OCI-LY7 (cell line): ENCODE data around the gene MAP3K15. TPM values are rescaled to one million over a fixed set of nuclear protein-coding genes. Genes with fewer than 3 reads are reported as not detected.

Source experiments
- BruUV-seq: library from RNA; stranded (reverse); fragments of 400-500 nt; replicated peaks from 2 replicates; lab custom pipeline; 2021; lab: Mats Ljungman, UMichigan
- CTCF ChIA-PET: fragments of 300-600 bp; sonication (Branson Sonifier 250); formaldehyde crosslinking; loops from one replicate; lab custom pipeline; 2022; ENCODE audit warnings: antibody characterized with exemption; ENCODE audit not compliant: unreplicated experiment; lab: Charles Lee
- POLR2A ChIA-PET: fragments of 300-600 bp; sonication (Branson Sonifier 250); formaldehyde crosslinking; loops from one replicate; lab custom pipeline; 2022; ENCODE audit warnings: antibody characterized with exemption; lab: Charles Lee
- DNase-seq: peaks from one replicate; pipeline ENCODE4 v3.0.0-alpha.2; 2015; ENCODE audit warnings: low spot score
- H2AFZ ChIP-seq: fragments of 200-600 bp; sonication (generic), shearing (Covaris generic); 2 replicates; pipeline ENCODE4 v1.6.1; 2014; ENCODE audit warnings: mild to moderate bottlenecking, antibody characterized with exemption, low read length, moderate library complexity
- H3K27ac ChIP-seq: fragments of 200-600 bp; sonication (generic); 2 replicates; pipeline ENCODE4 v1.5.1; 2014; ENCODE audit warnings: mixed run types, low read depth, mild to moderate bottlenecking, moderate library complexity, low read length, inconsistent platforms; ENCODE audit not compliant: poor library complexity, severe bottlenecking
- H3K36me3 ChIP-seq: fragments of 200-600 bp; sonication (generic); 2 replicates; pipeline ENCODE4 v1.6.1; 2014; ENCODE audit warnings: mild to moderate bottlenecking, antibody characterized with exemption, low read length, moderate library complexity, mixed read lengths; ENCODE audit not compliant: insufficient read depth
- H3K4me1 ChIP-seq: fragments of 200-600 bp; sonication (generic); 2 replicates; pipeline ENCODE4 v1.5.1; 2014; ENCODE audit warnings: mild to moderate bottlenecking, low read length; ENCODE audit not compliant: insufficient read depth, poor library complexity, severe bottlenecking
- H3K4me2 ChIP-seq: fragments of 200-600 bp; sonication (generic); 2 replicates; pipeline ENCODE4 v1.6.1; 2014; ENCODE audit warnings: mild to moderate bottlenecking, low read length
- H3K4me3 ChIP-seq: fragments of 200-600 bp; sonication (generic); 2 replicates; pipeline ENCODE4 v1.5.1; 2014; ENCODE audit warnings: mild to moderate bottlenecking, low read depth, low read length; ENCODE audit not compliant: poor library complexity, severe bottlenecking
- H3K79me2 ChIP-seq: fragments of 200-600 bp; sonication (generic); 2 replicates; pipeline ENCODE4 v1.6.1; 2016; ENCODE audit warnings: low read depth, mild to moderate bottlenecking, low read length, moderate library complexity, mixed read lengths; ENCODE audit not compliant: insufficient read depth
- H3K9me2 ChIP-seq: fragments of 200-600 bp; sonication (generic); 2 replicates; pipeline ENCODE4 v1.6.1; 2016; ENCODE audit warnings: mild to moderate bottlenecking, low read length, mixed read lengths; ENCODE audit not compliant: insufficient read depth
- H3K9me3 ChIP-seq: fragments of 200-600 bp; sonication (generic); 2 replicates; pipeline ENCODE4 v1.6.1; 2014; ENCODE audit warnings: mild to moderate bottlenecking, mixed run types, low read length, mixed read lengths
- H4K20me1 ChIP-seq: fragments of 200-600 bp; sonication (generic); 2 replicates; pipeline ENCODE4 v1.6.1; 2014; ENCODE audit warnings: mild to moderate bottlenecking, antibody characterized with exemption, low read length, moderate library complexity, mixed read lengths; ENCODE audit not compliant: insufficient read depth
- EZH2phosphoT487 ChIP-seq: fragments of 200-600 bp; sonication (generic); IDR thresholded peaks from 2 replicates; pipeline ENCODE4 v1.6.1; 2018; ENCODE audit warnings: low read depth, borderline replicate concordance, mild to moderate bottlenecking, mixed run types, antibody characterized with exemption, low read length, moderate library complexity, mixed read lengths
- intact Hi-C: fragments of 100-400 bp; cut with micrococcal nuclease; formaldehyde crosslinking; loops from one replicate; pipeline ENCODE4 v1.10.0; 2022; ENCODE audit not compliant: unreplicated experiment
- total RNA-seq, 2 experiments: library from RNA; depleted of rRNA in 1 of 2; stranded (reverse); fragments of >200 nt in 1 of 2; shearing (Covaris generic) in 1 of 2; gene quantifications; 2 replicates each; pipeline ENCODE4 v1.2.3, GENCODE V29; 2014 to 2022
- TF ChIP-seq, protein P1 (sequence below): fragments of 200-600 bp; sonication (generic); conservative IDR thresholded peaks from 2 replicates; pipeline ENCODE4 v1.5.1; 2014; ENCODE audit warnings: mild to moderate bottlenecking, antibody characterized with exemption, low read length, moderate library complexity, mixed read lengths

Gene MAP3K15
- total RNA-seq, 2 experiments from 2014 or later, result not detected

DNA sequence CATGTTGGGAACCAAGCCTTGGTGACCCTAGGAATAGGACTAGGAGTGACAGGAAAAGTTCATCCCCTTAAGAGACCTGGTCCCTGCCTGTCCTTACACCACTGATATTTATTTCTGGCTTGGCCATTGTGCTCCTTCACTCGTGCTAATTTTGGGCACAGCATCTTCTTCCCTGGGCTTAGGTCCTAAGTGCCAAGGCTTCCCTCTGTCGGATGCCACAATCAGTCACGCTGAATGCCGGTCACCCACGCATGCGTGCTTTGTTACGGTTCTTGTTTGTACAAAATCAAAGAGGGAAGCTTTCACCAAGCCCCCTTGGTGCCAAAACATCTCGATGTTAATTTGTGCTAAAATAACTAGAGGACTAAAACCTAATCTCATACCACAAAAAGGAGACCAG lies 17.4 kb upstream of the MAP3K15 start:
- Histone ChIP-seq H3K4me1 (no peaks in the 10 kb centered on the region), H2AFZ (no peak overlapping the region), H3K79me2 (no peaks in the 10 kb centered on the region), H3K27ac (no peak overlapping the region), H3K36me3 (no peaks in the 10 kb centered on the region), H3K9me3 (no peaks in the 10 kb centered on the region), H3K9me2 (no peaks in the 10 kb centered on the region), H3K4me2 (no peak overlapping the region), H3K4me3 (no peak overlapping the region), H4K20me1 (no peaks in the 10 kb centered on the region)
- BruUV-seq, result no TSS peak
- intact Hi-C loops, result no loop called here
- POLR2A ChIA-PET, result no interaction called here
- no peak for DNase-seq
- no peak for TF ChIP-seq EZH2phosphoT487
- TF ChIP-seq, protein P1, sequence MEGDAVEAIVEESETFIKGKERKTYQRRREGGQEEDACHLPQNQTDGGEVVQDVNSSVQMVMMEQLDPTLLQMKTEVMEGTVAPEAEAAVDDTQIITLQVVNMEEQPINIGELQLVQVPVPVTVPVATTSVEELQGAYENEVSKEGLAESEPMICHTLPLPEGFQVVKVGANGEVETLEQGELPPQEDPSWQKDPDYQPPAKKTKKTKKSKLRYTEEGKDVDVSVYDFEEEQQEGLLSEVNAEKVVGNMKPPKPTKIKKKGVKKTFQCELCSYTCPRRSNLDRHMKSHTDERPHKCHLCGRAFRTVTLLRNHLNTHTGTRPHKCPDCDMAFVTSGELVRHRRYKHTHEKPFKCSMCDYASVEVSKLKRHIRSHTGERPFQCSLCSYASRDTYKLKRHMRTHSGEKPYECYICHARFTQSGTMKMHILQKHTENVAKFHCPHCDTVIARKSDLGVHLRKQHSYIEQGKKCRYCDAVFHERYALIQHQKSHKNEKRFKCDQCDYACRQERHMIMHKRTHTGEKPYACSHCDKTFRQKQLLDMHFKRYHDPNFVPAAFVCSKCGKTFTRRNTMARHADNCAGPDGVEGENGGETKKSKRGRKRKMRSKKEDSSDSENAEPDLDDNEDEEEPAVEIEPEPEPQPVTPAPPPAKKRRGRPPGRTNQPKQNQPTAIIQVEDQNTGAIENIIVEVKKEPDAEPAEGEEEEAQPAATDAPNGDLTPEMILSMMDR, result no peak
- CTCF ChIA-PET, result no interaction called here

DNA sequence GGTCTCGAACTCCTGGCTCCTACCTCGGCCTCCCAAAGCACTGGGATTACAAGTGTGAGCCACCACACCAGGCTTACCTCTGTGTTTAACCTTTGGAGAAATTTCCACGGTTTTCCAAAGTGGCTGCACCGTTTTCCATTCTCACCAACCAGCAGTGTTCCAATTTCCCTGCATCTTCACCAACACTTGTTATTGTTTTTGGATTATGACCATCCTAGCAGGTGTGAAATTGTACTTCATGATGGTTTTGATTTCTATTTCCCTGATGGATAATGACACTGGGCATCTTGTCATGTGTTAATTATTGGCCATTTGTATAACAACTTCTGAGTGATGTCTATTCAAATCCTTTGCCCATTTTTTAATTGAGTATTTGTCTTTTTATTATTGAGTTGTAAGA lies 2.7 kb upstream of the MAP3K15 start:
- no peak overlapping the region for H3K4me2 ChIP-seq
- no peaks in the 10 kb centered on the region for H4K20me1 ChIP-seq
- no peak for DNase-seq
- no peaks in the 10 kb centered on the region for H3K4me1 ChIP-seq
- no peaks in the 10 kb centered on the region for H3K9me2 ChIP-seq
- intact Hi-C loops, result no loop called here
- H3K4me3 ChIP-seq, result no peak overlapping the region
- CTCF ChIA-PET, result no interaction called here
- H3K27ac ChIP-seq, result no peak overlapping the region
- TF ChIP-seq EZH2phosphoT487, result no peak
- TF ChIP-seq, protein P1, result no peak
- H3K36me3 ChIP-seq, result no peaks in the 10 kb centered on the region
- H2AFZ ChIP-seq, result no peak overlapping the region
- H3K79me2 ChIP-seq, result no peaks in the 10 kb centered on the region
- BruUV-seq, result no TSS peak
- POLR2A ChIA-PET, result no interaction called here
- H3K9me3 ChIP-seq, result no peaks in the 10 kb centered on the region

DNA sequence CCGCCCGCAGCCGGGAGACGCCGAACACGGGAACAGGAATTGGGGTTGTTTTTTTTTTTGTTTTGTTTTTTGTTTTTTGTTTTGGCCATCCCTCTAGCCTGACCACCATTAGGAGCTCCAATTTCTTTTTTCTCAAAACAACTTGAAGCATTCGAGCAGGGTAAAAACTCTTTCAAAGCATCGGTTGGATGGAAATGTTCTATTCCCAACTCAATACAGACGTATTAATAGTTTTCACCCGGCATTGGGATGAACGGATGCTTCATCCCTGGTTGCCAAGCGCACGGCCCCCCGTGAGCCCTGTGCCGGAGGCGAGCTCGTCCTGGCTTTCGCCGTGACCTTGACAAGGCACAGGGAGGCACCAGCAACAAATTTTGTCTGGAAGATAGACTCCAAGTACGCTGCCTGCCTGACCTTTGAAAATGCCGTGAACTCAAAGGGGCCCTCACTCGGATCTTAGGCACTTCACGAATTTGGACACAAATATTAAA lies 352 bp upstream of the MAP3K15 start:
- intact Hi-C loops, result no loop called here

More for the DNA sequence above, 352 bp upstream of the MAP3K15 start:
- no peaks in the 10 kb centered on the region for H3K36me3 ChIP-seq
- no peak overlapping the region for H3K4me2 ChIP-seq
- no peaks in the 10 kb centered on the region for H3K4me1 ChIP-seq
- DNase-seq, result no peak
- TF ChIP-seq, protein P1, result no peak
- no peak for TF ChIP-seq EZH2phosphoT487
- ChIA-PET POLR2A (no interaction called here), CTCF (no interaction called here)
- no TSS peak for BruUV-seq
- no peak overlapping the region for H3K27ac ChIP-seq
- no peaks in the 10 kb centered on the region for H4K20me1 ChIP-seq
- H3K9me2 ChIP-seq, result no peaks in the 10 kb centered on the region
- H3K4me3 ChIP-seq, result no peak overlapping the region
- H3K9me3 ChIP-seq, result no peaks in the 10 kb centered on the region
- H3K79me2 ChIP-seq, result no peaks in the 10 kb centered on the region
- no peak overlapping the region for H2AFZ ChIP-seq
